Measurements from ENCODE around the gene SH2B3. TPM values are rescaled to one million over a fixed set of nuclear protein-coding genes. Genes with fewer than 3 reads are reported as not detected.

Gene SH2B3
- total and polyA plus RNA-seq, 2 of the 13 experiments (the other 11 are each of a cell fraction or from before 2014, with no cell fraction given) = 6.8 to 6.9 TPM

GRCh38 chr12:111471236-111471635 lies 65.5 kb downstream of the SH2B3 start:
- Histone ChIP-seq H3K27ac (ENCODE audit: extremely low read length, insufficient read depth, low read length) (no peak overlapping the region), H3K9me3 (ENCODE audit: low read length) (no peaks in the 10 kb centered on the region), H3K9ac (ENCODE audit: insufficient read depth, low read depth, low read length) (no peak overlapping the region), H4K20me1 (ENCODE audit: insufficient read depth, low read length) (peaks cover 11% of the 10 kb centered on the region; the same call in 1 of the 2 replicates), H3K4me3 (replicated peaks in 1 of 3; ENCODE audit: insufficient read depth in 1 of 3, low read depth in 2 of 3, low read length in 3 of 3) (no peak overlapping the region), H2AFZ (ENCODE audit: low read length) (no peak overlapping the region), H3K27me3 (ENCODE audit: control insufficient read depth in 1 of 2, insufficient read depth in 2 of 2, low read length in 2 of 2) (no peaks in the 10 kb centered on the region), H3K36me3 (replicated peaks in 1 of 2; ENCODE audit: control insufficient read depth in 1 of 2, insufficient read depth in 2 of 2, low read length in 2 of 2) (peaks cover 22 to 71% of the 10 kb centered on the region in 2 experiments), H3K79me2 (ENCODE audit: insufficient read depth, low read length) (no peaks in the 10 kb centered on the region), H3K4me2 (ENCODE audit: low read depth, low read length) (no peak overlapping the region), H3K4me1 (ENCODE audit: insufficient read depth, low read length) (peaks cover 15% of the 10 kb centered on the region)
- DNase-seq (ENCODE audit: low spot score) (no peak), FAIRE-seq (no peak), ATAC-seq (no peak)
- in situ Hi-C loops (cut with HindIII; ENCODE audit: extremely low pct_ligation_motif_present, low pct_unique_long_range_greater_than_20kb) = no loop called here
- 95% methylated on average over 2 of the region's 2 CpGs for WGBS (ENCODE audit: low lambda C conversion rate)
- TF ChIP-seq ZNF160 (CRISPR knock-in tag; IDR thresholded peaks at IDR 0.05) (no peak), ZBTB42 (CRISPR knock-in tag; IDR thresholded peaks at IDR 0.05) (no peak), GTF3A (CRISPR knock-in tag; conservative IDR thresholded peaks at IDR 0.05) (no peak), SRY (CRISPR knock-in tag; IDR thresholded peaks at IDR 0.05) (no peak), ZUFSP (CRISPR knock-in tag; IDR thresholded peaks at IDR 0.05; ENCODE audit: borderline replicate concordance) (no peak), RCOR2 (CRISPR knock-in tag; IDR thresholded peaks at IDR 0.05) (no peak), SCMH1 (CRISPR knock-in tag; IDR thresholded peaks at IDR 0.05; ENCODE audit: borderline replicate concordance) (no peak), ISX (CRISPR knock-in tag; conservative IDR thresholded peaks at IDR 0.05) (no peak), PHF5A (CRISPR knock-in tag; IDR thresholded peaks at IDR 0.05; ENCODE audit: low read depth, unreplicated experiment) (no peak), PAWR (CRISPR knock-in tag; IDR thresholded peaks at IDR 0.05; ENCODE audit: borderline replicate concordance) (no peak), ZZZ3 (CRISPR knock-in tag; IDR thresholded peaks at IDR 0.05; ENCODE audit: borderline replicate concordance) (no peak), THAP7 (CRISPR knock-in tag; IDR thresholded peaks at IDR 0.05) (no peak), REPIN1 (CRISPR knock-in tag; IDR thresholded peaks at IDR 0.05; ENCODE audit: borderline replicate concordance, low read depth) (no peak), ZNF7 (CRISPR knock-in tag; IDR thresholded peaks at IDR 0.05) (no peak), HDAC1 (CRISPR knock-in tag; IDR thresholded peaks at IDR 0.05) (no peak), ZNF446 (CRISPR knock-in tag; IDR thresholded peaks at IDR 0.05) (no peak)
- POLR2A ChIA-PET = no interaction called here
- CTCF ChIA-PET (ENCODE audit: low intra/inter-chr PET ratio, low total read pairs) = no interaction called here
- BruUV-seq (replicated peaks) = no TSS peak
- intact Hi-C loops (cut with micrococcal nuclease; ENCODE audit: unreplicated experiment) = no loop called here

Measured in HepG2 (cell line).